HCT116 (cell line): ENCODE measurements around the gene AGBL3. TPM values are rescaled to one million over a fixed set of nuclear protein-coding genes. Genes with fewer than 3 reads are reported as not detected.

Source experiments
- ATAC-seq: fragments of 200-7000 bp; cut with Tn5 transposase; 2 replicates; pipeline ENCODE4 v1.9.1; 2020; ENCODE audit warnings: mild to moderate bottlenecking, moderate library complexity
- BruUV-seq: library from RNA; stranded (reverse); fragments of 400-500 nt; replicated peaks from 2 replicates; lab custom pipeline; 2021; lab: Mats Ljungman, UMichigan
- CTCF ChIA-PET: fragments of 300-600 bp; sonication (Branson Sonifier 250); formaldehyde crosslinking; loops from one replicate; lab custom pipeline; 2021; ENCODE audit warnings: antibody characterized with exemption; lab: Charles Lee
- POLR2A ChIA-PET: fragments of 300-600, 350-600 bp; sonication (Branson Sonifier 250); formaldehyde crosslinking; loops from one replicate; lab custom pipeline; 2021; ENCODE audit warnings: antibody characterized with exemption; lab: Charles Lee
- RAD21 ChIA-PET, 2 experiments: fragments of 300-600 bp; sonication (Branson Sonifier 250); formaldehyde crosslinking; loops; one replicate each; lab custom pipeline; 2023; ENCODE audit warnings: low total read pairs in 2 of 2; ENCODE audit not compliant: uncharacterized antibody in 2 of 2, unreplicated experiment in 2 of 2, low non-redundant PET in 1 of 2; lab: Charles Lee
- DNase-seq: peaks from one replicate; pipeline ENCODE4 v3.0.0-alpha.2; 2010; ENCODE audit warnings: low read depth, low spot score
- H2AFZ ChIP-seq: fragments of 200-600 bp; shearing (Covaris generic), sonication (generic); 2 replicates; pipeline ENCODE4 v1.6.1; 2017; ENCODE audit warnings: low read depth, mixed run types, mixed read lengths, antibody characterized with exemption, low read length; ENCODE audit not compliant: poor library complexity, severe bottlenecking
- H3K27ac ChIP-seq: 2 replicates; pipeline ENCODE4 v1.5.1; 2012; ENCODE audit warnings: low read depth, low read length
- H3K27me3 ChIP-seq: fragments of 200-600 bp; sonication (generic); 2 replicates; pipeline ENCODE4 v1.6.1; 2016; ENCODE audit warnings: mixed run types, low read length, mixed read lengths; ENCODE audit not compliant: insufficient read depth
- H3K36me3 ChIP-seq, 2 experiments: fragments of 200-500 bp in 1 of 2; fragments of 200-600 bp in 1 of 2; sonication (Bioruptor generic) in 1 of 2; sonication (generic) in 1 of 2; 2 replicates each; pipeline versions ENCODE4 v1.5.1 to v1.6.1; 2014 to 2016; ENCODE audit warnings: low read length in 2 of 2, inconsistent platforms in 1 of 2, mixed read lengths in 1 of 2, mixed run types in 1 of 2; ENCODE audit not compliant: insufficient read depth in 2 of 2, control insufficient read depth in 1 of 2
- H3K4me1 ChIP-seq, 2 experiments: fragments of 200-600 bp in 1 of 2; sonication (generic) in 1 of 2; 2 replicates each; pipeline versions ENCODE4 v1.5.1 to v1.6.1; 2012 to 2017; ENCODE audit warnings: low read length in 2 of 2, inconsistent platforms in 1 of 2, mild to moderate bottlenecking in 1 of 2, mixed read lengths in 1 of 2, mixed run types in 1 of 2, moderate library complexity in 1 of 2; ENCODE audit not compliant: insufficient read depth in 2 of 2, control insufficient read depth in 1 of 2
- H3K4me2 ChIP-seq: fragments of 200-600 bp; sonication (generic); 2 replicates; pipeline ENCODE4 v1.6.1; 2017; ENCODE audit warnings: mixed run types, low read length, mixed read lengths
- H3K4me3 ChIP-seq, 2 experiments: fragments of 200-600 bp in 1 of 2; sonication (generic) in 1 of 2; replicated peaks in 1 of 2; 2 replicates each; pipeline ENCODE4 v1.5.1; 2011 to 2016; ENCODE audit warnings: low read length in 2 of 2, control low read depth in 1 of 2, low read depth in 1 of 2, mild to moderate bottlenecking in 1 of 2, mixed read lengths in 1 of 2, mixed run types in 1 of 2
- H3K79me2 ChIP-seq: fragments of 200-600 bp; sonication (generic); 2 replicates; pipeline ENCODE4 v1.6.1; 2017; ENCODE audit warnings: mild to moderate bottlenecking, mixed run types, low read length, moderate library complexity, mixed read lengths; ENCODE audit not compliant: insufficient read depth
- H3K9ac ChIP-seq: fragments of 200-600 bp; sonication (generic); 2 replicates; pipeline ENCODE4 v1.6.1; 2016; ENCODE audit warnings: low read length, mixed read lengths
- H3K9me2 ChIP-seq: fragments of 200-600 bp; sonication (generic), shearing (Covaris generic); 2 replicates; pipeline ENCODE4 v1.6.1; 2017; ENCODE audit warnings: mixed run types, mild to moderate bottlenecking, moderate library complexity; ENCODE audit not compliant: insufficient read depth
- H3K9me3 ChIP-seq, 2 experiments: fragments of 200-500 bp in 1 of 2; fragments of 200-600 bp in 1 of 2; sonication (Bioruptor generic) in 1 of 2; sonication (generic) in 1 of 2; 2 replicates each; pipeline ENCODE4 v1.6.1; 2014 to 2017; ENCODE audit warnings: low read length in 2 of 2, mixed read lengths in 2 of 2, inconsistent platforms in 1 of 2, low read depth in 1 of 2, mild to moderate bottlenecking in 1 of 2, mixed run types in 1 of 2, moderate library complexity in 1 of 2; ENCODE audit not compliant: control insufficient read depth in 1 of 2, insufficient read depth in 1 of 2
- H4K20me1 ChIP-seq: fragments of 200-600 bp; sonication (generic), shearing (Covaris generic); 2 replicates; pipeline ENCODE4 v1.6.1; 2017; ENCODE audit warnings: mixed run types, mild to moderate bottlenecking, moderate library complexity; ENCODE audit not compliant: insufficient read depth
- ATF3 ChIP-seq: IDR thresholded peaks from 2 replicates; pipeline ENCODE4 v1.6.1; 2012
- CBX3 ChIP-seq: IDR thresholded peaks from 2 replicates; pipeline ENCODE4 v1.6.1; 2012; ENCODE audit warnings: low read depth
- CEBPB ChIP-seq: IDR thresholded peaks from 2 replicates; pipeline ENCODE4 v1.6.1; 2012; ENCODE audit warnings: low read depth
- EGR1 ChIP-seq: IDR thresholded peaks from 2 replicates; pipeline ENCODE4 v1.6.1; 2012; ENCODE audit warnings: low read depth
- ELF1 ChIP-seq: IDR thresholded peaks from 2 replicates; pipeline ENCODE4 v1.6.1; 2012; ENCODE audit warnings: low read depth, borderline replicate concordance
- EZH2 ChIP-seq: fragments of 200-600 bp; sonication (generic); IDR thresholded peaks from 2 replicates; pipeline ENCODE4 v1.6.1; 2017; ENCODE audit warnings: antibody characterized with exemption, mixed run types
- EZH2phosphoT487 ChIP-seq: fragments of 200-600 bp; IDR thresholded peaks from 2 replicates; pipeline ENCODE4 v1.6.1; 2018; ENCODE audit warnings: antibody characterized with exemption, borderline replicate concordance
- FOSL1 ChIP-seq: IDR thresholded peaks from 2 replicates; pipeline ENCODE4 v1.6.1; 2012; ENCODE audit warnings: low read depth
- MAX ChIP-seq: IDR thresholded peaks from 2 replicates; pipeline ENCODE4 v1.6.1; 2012
- POLR2A ChIP-seq: IDR thresholded peaks from 2 replicates; pipeline ENCODE4 v1.7.0; 2011; ENCODE audit warnings: borderline replicate concordance; ENCODE audit not compliant: insufficient read depth, insufficient read length; ENCODE audit errors: extremely low read depth
- POLR2AphosphoS5 ChIP-seq: IDR thresholded peaks from 2 replicates; pipeline ENCODE4 v1.6.1; 2011; ENCODE audit warnings: mild to moderate bottlenecking, low read depth, low read length, moderate library complexity
- RAD21 ChIP-seq: IDR thresholded peaks from 2 replicates; pipeline ENCODE4 v1.6.1; 2012; ENCODE audit warnings: low read depth, mild to moderate bottlenecking
- REST ChIP-seq: IDR thresholded peaks from 2 replicates; pipeline ENCODE4 v1.6.1; 2012; ENCODE audit warnings: low read depth
- SIN3A ChIP-seq: IDR thresholded peaks from 2 replicates; pipeline ENCODE4 v1.6.1; 2012; ENCODE audit warnings: low read depth
- SP1 ChIP-seq: IDR thresholded peaks from 2 replicates; pipeline ENCODE4 v1.6.1; 2012; ENCODE audit warnings: low read depth
- SRF ChIP-seq: IDR thresholded peaks from 2 replicates; pipeline ENCODE4 v1.6.1; 2012; ENCODE audit warnings: low read depth
- TCF7L2 ChIP-seq: IDR thresholded peaks from 2 replicates; pipeline ENCODE4 v1.7.0; 2011; ENCODE audit warnings: borderline replicate concordance, inconsistent platforms; ENCODE audit not compliant: insufficient read depth, insufficient read length; ENCODE audit errors: extremely low read depth
- YY1 ChIP-seq: IDR thresholded peaks from 2 replicates; pipeline ENCODE4 v1.6.1; 2011; ENCODE audit warnings: low read length, low read depth, moderate library complexity, mild to moderate bottlenecking; ENCODE audit not compliant: insufficient replicate concordance; ENCODE audit errors: extremely low read depth
- ZBTB33 ChIP-seq: IDR thresholded peaks from 2 replicates; pipeline ENCODE4 v1.6.1; 2011; ENCODE audit warnings: mild to moderate bottlenecking, low read length, moderate library complexity; ENCODE audit not compliant: insufficient replicate concordance; ENCODE audit errors: extremely low read depth
- ZFX ChIP-seq: fragments of 450-650 bp; IDR thresholded peaks from 2 replicates; pipeline ENCODE4 v1.6.1; 2017
- ZNF274 ChIP-seq: fragments of 200-500 bp; sonication (Bioruptor generic); IDR thresholded peaks from 2 replicates; pipeline ENCODE4 v1.6.1; 2014; ENCODE audit warnings: mild to moderate bottlenecking, low read depth, low read length, inconsistent platforms
- intact Hi-C: fragments of 100-400 bp; cut with micrococcal nuclease; formaldehyde crosslinking; loops from 2 replicates; pipeline ENCODE4 v1.10.0; 2022
- total RNA-seq: library from RNA; stranded (reverse); gene quantifications from one replicate; pipeline ENCODE4 v1.2.1, GENCODE V29; 2021; ENCODE audit not compliant: unreplicated experiment

The AGBL3 gene
- total RNA-seq, 1 experiment from 2014 or later = 1.9 TPM

GRCh38 chr7:135160098-135160857 lies 174.0 kb downstream of the AGBL3 start:
- peak overlapping the region; percentile 31; the same call in 1 of the 2 replicates for H3K9ac ChIP-seq
- no peak overlapping the region for H3K4me3 ChIP-seq
- no peaks in the 10 kb centered on the region for H4K20me1 ChIP-seq
- intact Hi-C loops = loop anchor here (10.0 kb wide), 2 partner anchors 265 to 465 kb away; no protein-coding TSS in a partner anchor
- ChIA-PET POLR2A (interaction anchor here (2.1 kb wide), 1 partner anchor 9 kb away, joined by 12 read pairs; no protein-coding TSS in a partner anchor), RAD21 (no interaction called here), CTCF (interaction anchor here (0.6 to 1.9 kb wide), 2 partner anchors 9 to 32 kb away, joined by 3 to 25 read pairs; no protein-coding TSS in a partner anchor)
- peak overlapping the region; percentile 50 for H3K27ac ChIP-seq
- BruUV-seq = no TSS peak
- no peaks in the 10 kb centered on the region for H3K9me2 ChIP-seq
- H2AFZ ChIP-seq = no peak overlapping the region
- peak overlapping the region; percentile 29 for H3K4me2 ChIP-seq
- peaks cover 5 to 11% of the 10 kb centered on the region in 2 experiments; a peak in 3 of 4 replicates for H3K9me3 ChIP-seq
- H3K27me3 ChIP-seq = no peaks in the 10 kb centered on the region
- DNase-seq = no peak
- no peaks in the 10 kb centered on the region for H3K79me2 ChIP-seq
- peaks cover 0 to 6% of the 10 kb centered on the region in 2 experiments; a peak in 1 of 4 replicates for H3K36me3 ChIP-seq
- H3K4me1 ChIP-seq = peaks cover 18 to 23% of the 10 kb centered on the region in 2 experiments
- ATAC-seq = peak; percentile 30; the same call in 1 of the 2 replicates
- TF ChIP-seq SRF (no peak), ZBTB33 (no peak), SP1 (no peak), EZH2 (no peak), RAD21 (0 out of 2 replicates have a peak, but pooled peaks have one; percentile 5), FOSL1 (no peak), ATF3 (no peak), ZFX (no peak), REST (no peak), CBX3 (0 out of 2 replicates have a peak, but pooled peaks have one; percentile 37), SIN3A (no peak), TCF7L2 (no peak), CEBPB (no peak), EZH2phosphoT487 (no peak), EGR1 (no peak), MAX (peak; percentile 45; the same call in 1 of the 2 replicates), ZNF274 (no peak), YY1 (no peak), POLR2AphosphoS5 (no peak), ELF1 (no peak), POLR2A (no peak)
